ENCODE measurements around the gene ZNF454. TPM values are rescaled to one million over a fixed set of nuclear protein-coding genes. Genes with fewer than 3 reads are reported as not detected.

Gene ZNF454
- total and polyA plus RNA-seq, 2 donors (not counting 1 experiment from before 2014, with no cell fraction given) = 0.22 TPM; not detected in 1

GRCh38 chr5:178993955-178994579 is 53.1 kb downstream of the ZNF454 start:
- ChIA-PET CTCF (no interaction called here), POLR2A (no interaction called here)
- H4K20me1 ChIP-seq (ENCODE audit: control insufficient read depth, insufficient read depth, low read length, poor library complexity, severe bottlenecking) = no peaks in the 10 kb centered on the region
- Mint-ChIP-seq H3K9me3 (ENCODE audit: insufficient read depth) (peaks cover 4% of the 10 kb centered on the region), H3K4me1 (peaks cover 2% of the 10 kb centered on the region), H3K27ac (no peak overlapping the region), H3K27me3 (peaks cover 28% of the 10 kb centered on the region), H3K4me3 (no peak overlapping the region)
- ATAC-seq (ENCODE audit: low read depth) (no peak), DNase-seq (no peak)
- no peak overlapping the region for H3K4me3 ChIP-seq (ENCODE audit: control extremely low read depth in 1 of 5, extremely low read depth in 1 of 5, insufficient read depth in 1 of 5, low read depth in 2 of 5, low read length in 4 of 5)
- intact Hi-C loops (cut with micrococcal nuclease) = no loop called here
- H3K9ac ChIP-seq (ENCODE audit: low read length) = no peak overlapping the region
- no peak overlapping the region for H2AFZ ChIP-seq (ENCODE audit: insufficient read depth, low read depth, low read length, poor library complexity, severe bottlenecking)
- no peaks in the 10 kb centered on the region for H3K79me2 ChIP-seq (ENCODE audit: control insufficient read depth, insufficient read depth, low read length)
- TF ChIP-seq EZH2 (IDR thresholded peaks at IDR 0.05; ENCODE audit: borderline replicate concordance, insufficient read depth, low read depth, low read length, poor library complexity, severe bottlenecking) (no peak), CTCF (IDR thresholded peaks at IDR 0.05) (no peak)
- H3K4me2 ChIP-seq (replicated peaks; ENCODE audit: low read depth, low read length, poor library complexity, severe bottlenecking) = no peak overlapping the region
- no peaks in the 10 kb centered on the region for H3K36me3 ChIP-seq (replicated peaks in 1 of 2; ENCODE audit: control extremely low read depth in 1 of 2, control insufficient read depth in 1 of 2, extremely low read depth in 1 of 2, insufficient read depth in 2 of 2, low read length in 1 of 2)
- peaks cover 0 to 66% (median 4%) of the 10 kb centered on the region in 3 donors for H3K9me3 ChIP-seq (ENCODE audit: control extremely low read depth in 1 of 3, control insufficient read depth in 2 of 3, insufficient read depth in 1 of 3, low read length in 2 of 3)
- no peaks in the 10 kb centered on the region for H3K4me1 ChIP-seq (ENCODE audit: control insufficient read depth in 2 of 2, insufficient read depth in 2 of 2, low read length in 2 of 2)
- 36% methylated on average over 53 of the region's 53 CpGs for WGBS (ENCODE audit: insufficient coverage)
- peaks cover 0 to 14% (median 0%) of the 10 kb centered on the region in 4 experiments for H3K27me3 ChIP-seq (replicated peaks in 1 of 4; ENCODE audit: control extremely low read depth in 1 of 4, control insufficient read depth in 3 of 4, insufficient read depth in 4 of 4, low read length in 3 of 4)
- no peak overlapping the region for H3K27ac ChIP-seq (ENCODE audit: low read length in 2 of 2)

DNA sequence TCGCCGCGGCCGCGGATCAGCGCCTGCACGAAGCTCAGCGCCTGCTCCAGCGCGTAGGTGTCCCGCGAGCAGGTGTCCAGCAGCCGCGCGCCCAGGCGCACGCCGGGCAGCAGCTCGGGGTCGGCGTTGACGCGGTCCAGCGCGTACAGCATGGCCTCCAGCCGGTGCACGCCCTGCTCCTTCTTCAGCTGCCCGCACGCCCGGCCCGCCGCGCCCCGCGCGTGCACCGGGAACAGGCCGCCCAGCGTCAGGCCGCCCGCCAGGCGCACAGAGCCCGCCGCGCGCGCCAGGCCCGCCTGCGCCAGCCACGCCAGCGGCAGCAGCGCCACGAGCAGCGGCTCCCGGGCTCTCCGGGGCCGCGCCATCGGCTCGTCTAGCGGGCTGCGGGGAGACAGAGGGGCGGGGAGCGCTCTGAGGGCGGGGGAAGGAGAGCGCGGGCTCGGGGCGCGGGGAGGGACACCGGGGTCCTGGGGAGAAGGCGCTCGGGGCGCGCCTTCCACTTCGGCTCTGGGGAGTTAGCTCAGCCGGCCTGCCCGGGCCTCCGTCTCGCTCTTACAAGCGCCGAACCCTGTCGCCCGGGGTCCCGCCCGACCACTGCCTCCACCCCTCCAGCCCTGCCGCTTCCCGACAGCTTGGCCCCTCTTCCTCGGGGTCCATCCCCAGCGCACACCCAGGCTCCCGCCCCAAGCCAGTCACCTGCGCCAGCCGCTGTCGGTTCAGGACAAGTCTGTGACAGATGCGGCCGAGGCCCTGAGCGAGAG is 53.8 kb downstream of the ZNF454 start, which contains the start of gene GRM6:
Gene GRM6 (minus strand): TSS at position 741 of the 761 bp plus-strand sequence. CDS start 376 bp downstream, at position 365.
- no peak within 1 kb of the TSS for H3K4me3 ChIP-seq (ENCODE audit: control extremely low read depth in 1 of 5, extremely low read depth in 1 of 5, insufficient read depth in 1 of 5, low read depth in 2 of 5, low read length in 4 of 5)
- intact Hi-C loops (cut with micrococcal nuclease) = no loop called here
- 12% methylated on average over 90 of the region's 97 CpGs for WGBS (ENCODE audit: insufficient coverage)
- DNase-seq (peak; percentile 10), ATAC-seq (ENCODE audit: low read depth) (no peak)
- H3K79me2 ChIP-seq (ENCODE audit: control insufficient read depth, insufficient read depth, low read length) = no peaks in the 10 kb centered on the region
- TF ChIP-seq CTCF (IDR thresholded peaks at IDR 0.05) (no peak), EZH2 (IDR thresholded peaks at IDR 0.05; ENCODE audit: borderline replicate concordance, insufficient read depth, low read depth, low read length, poor library complexity, severe bottlenecking) (no peak)
- no peaks in the 10 kb centered on the region for H3K36me3 ChIP-seq (replicated peaks in 1 of 2; ENCODE audit: control extremely low read depth in 1 of 2, control insufficient read depth in 1 of 2, extremely low read depth in 1 of 2, insufficient read depth in 2 of 2, low read length in 1 of 2)
- no peak within 1 kb of the TSS for H3K9ac ChIP-seq (ENCODE audit: low read length)
- POLR2A ChIA-PET = no interaction called here
- no peak within 1 kb of the TSS for H3K4me3 Mint-ChIP-seq
- peaks cover 28% of the 10 kb centered on the region for H3K27me3 Mint-ChIP-seq
- peaks cover 2% of the 10 kb centered on the region for H3K4me1 Mint-ChIP-seq
- H3K9me3 ChIP-seq (ENCODE audit: control extremely low read depth in 1 of 3, control insufficient read depth in 2 of 3, insufficient read depth in 1 of 3, low read length in 2 of 3) = peaks cover 0 to 64% (median 2%) of the 10 kb centered on the region in 3 donors
- H3K27me3 ChIP-seq (replicated peaks in 1 of 4; ENCODE audit: control extremely low read depth in 1 of 4, control insufficient read depth in 3 of 4, insufficient read depth in 4 of 4, low read length in 3 of 4) = peaks cover 0 to 14% (median 0%) of the 10 kb centered on the region in 4 experiments
- H2AFZ ChIP-seq (ENCODE audit: insufficient read depth, low read depth, low read length, poor library complexity, severe bottlenecking) = no peak within 1 kb of the TSS
- CTCF ChIA-PET = no interaction called here
- no peaks in the 10 kb centered on the region for H4K20me1 ChIP-seq (ENCODE audit: control insufficient read depth, insufficient read depth, low read length, poor library complexity, severe bottlenecking)
- no peak within 1 kb of the TSS for H3K27ac Mint-ChIP-seq
- H3K9me3 Mint-ChIP-seq (ENCODE audit: insufficient read depth) = peaks cover 1% of the 10 kb centered on the region
- no peaks in the 10 kb centered on the region for H3K4me1 ChIP-seq (ENCODE audit: control insufficient read depth in 2 of 2, insufficient read depth in 2 of 2, low read length in 2 of 2)
- no peak within 1 kb of the TSS for H3K27ac ChIP-seq (ENCODE audit: low read length in 2 of 2)
- no peak within 1 kb of the TSS for H3K4me2 ChIP-seq (replicated peaks; ENCODE audit: low read depth, low read length, poor library complexity, severe bottlenecking)
